HFF-Myc (cell line): Measurements from ENCODE around the gene RGMA.

Source experiments
- DNase-seq: peaks from one replicate; pipeline ENCODE4 v3.0.0-alpha.2; 2011; ENCODE audit warnings: low read depth; ENCODE audit errors: extremely low read depth
- H3K4me3 ChIP-seq: replicated peaks from 2 replicates; pipeline ENCODE4 v1.5.1; 2011; ENCODE audit warnings: low read depth, mild to moderate bottlenecking, control low read depth, low read length
- TF ChIP-seq, protein P1 (sequence below): IDR thresholded peaks from 2 replicates; pipeline ENCODE4 v1.5.1; 2012; ENCODE audit warnings: mild to moderate bottlenecking, low read depth, low read length, control low read depth; ENCODE audit errors: missing control alignments

The RGMA gene

DNA sequence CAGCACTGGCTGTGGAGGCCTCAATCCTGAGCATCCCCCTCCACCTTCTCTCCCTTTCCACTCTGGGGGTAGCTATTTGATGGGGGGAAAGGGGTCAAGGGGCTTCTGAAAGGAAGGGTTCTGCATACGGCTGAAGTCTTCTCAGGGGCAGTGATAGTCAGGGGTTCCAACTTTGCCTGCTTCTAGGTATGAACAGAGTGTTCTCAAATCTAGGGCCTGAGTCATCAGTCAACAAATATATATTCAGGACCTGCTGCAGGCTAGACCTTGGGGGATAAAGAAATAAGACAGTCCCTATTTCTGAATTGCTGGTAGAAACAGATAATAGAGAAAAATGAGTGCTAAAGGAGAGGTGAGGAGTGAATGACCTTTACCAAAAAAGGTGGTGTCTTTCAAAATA is 12.8 kb downstream of the RGMA start:
- H3K4me3 ChIP-seq = no peak overlapping the region
- TF ChIP-seq, protein P1, sequence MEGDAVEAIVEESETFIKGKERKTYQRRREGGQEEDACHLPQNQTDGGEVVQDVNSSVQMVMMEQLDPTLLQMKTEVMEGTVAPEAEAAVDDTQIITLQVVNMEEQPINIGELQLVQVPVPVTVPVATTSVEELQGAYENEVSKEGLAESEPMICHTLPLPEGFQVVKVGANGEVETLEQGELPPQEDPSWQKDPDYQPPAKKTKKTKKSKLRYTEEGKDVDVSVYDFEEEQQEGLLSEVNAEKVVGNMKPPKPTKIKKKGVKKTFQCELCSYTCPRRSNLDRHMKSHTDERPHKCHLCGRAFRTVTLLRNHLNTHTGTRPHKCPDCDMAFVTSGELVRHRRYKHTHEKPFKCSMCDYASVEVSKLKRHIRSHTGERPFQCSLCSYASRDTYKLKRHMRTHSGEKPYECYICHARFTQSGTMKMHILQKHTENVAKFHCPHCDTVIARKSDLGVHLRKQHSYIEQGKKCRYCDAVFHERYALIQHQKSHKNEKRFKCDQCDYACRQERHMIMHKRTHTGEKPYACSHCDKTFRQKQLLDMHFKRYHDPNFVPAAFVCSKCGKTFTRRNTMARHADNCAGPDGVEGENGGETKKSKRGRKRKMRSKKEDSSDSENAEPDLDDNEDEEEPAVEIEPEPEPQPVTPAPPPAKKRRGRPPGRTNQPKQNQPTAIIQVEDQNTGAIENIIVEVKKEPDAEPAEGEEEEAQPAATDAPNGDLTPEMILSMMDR = no peak
- DNase-seq = no peak

DNA sequence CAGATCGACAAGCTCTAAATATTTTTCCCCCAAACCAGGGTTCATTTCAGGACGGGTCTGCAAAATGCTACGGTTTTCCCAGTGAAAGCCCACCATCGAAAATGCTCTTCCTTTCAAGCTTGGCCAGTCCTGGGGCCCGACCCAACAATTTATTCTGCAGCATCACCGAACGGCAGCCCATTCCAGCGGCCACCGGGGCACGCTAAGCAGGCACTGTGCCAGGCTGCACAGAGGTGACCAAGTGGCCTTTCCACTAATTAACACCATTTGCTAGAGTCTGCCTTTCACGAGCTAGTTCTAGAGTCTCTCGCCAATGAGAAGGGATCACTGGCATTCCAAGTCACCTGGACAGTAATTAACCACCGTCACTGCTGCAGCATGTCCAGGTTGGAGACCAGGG is 14.4 kb downstream of the RGMA start:
- no peak overlapping the region for H3K4me3 ChIP-seq
- TF ChIP-seq, protein P1 = no peak
- no peak for DNase-seq

DNA sequence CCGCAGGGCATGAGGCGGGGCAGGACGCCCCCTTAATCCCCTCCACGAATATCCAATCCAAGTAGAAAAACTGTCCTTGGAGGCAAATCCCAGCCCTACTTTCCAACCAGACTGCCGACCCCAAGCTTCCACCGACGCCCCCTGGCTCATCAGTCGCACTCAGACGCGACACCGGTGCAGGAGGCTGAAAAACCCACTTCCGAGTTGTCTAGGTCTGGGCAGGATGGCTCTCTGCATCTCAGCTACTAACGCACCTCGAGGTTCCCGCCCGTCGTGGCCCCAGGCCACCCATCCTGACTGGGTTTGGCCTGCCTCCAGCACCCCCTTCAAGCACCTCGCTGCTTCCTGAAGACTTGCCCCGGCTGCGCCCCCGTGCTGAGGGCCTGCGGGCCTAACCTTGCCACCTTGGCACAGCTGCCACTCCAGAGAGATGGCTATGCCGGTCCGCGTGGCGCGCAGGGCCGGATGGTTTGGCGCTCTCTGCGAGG is 15.5 kb downstream of the RGMA start:
- no peak for DNase-seq
- TF ChIP-seq, protein P1 = no peak
- H3K4me3 ChIP-seq = no peak overlapping the region

DNA sequence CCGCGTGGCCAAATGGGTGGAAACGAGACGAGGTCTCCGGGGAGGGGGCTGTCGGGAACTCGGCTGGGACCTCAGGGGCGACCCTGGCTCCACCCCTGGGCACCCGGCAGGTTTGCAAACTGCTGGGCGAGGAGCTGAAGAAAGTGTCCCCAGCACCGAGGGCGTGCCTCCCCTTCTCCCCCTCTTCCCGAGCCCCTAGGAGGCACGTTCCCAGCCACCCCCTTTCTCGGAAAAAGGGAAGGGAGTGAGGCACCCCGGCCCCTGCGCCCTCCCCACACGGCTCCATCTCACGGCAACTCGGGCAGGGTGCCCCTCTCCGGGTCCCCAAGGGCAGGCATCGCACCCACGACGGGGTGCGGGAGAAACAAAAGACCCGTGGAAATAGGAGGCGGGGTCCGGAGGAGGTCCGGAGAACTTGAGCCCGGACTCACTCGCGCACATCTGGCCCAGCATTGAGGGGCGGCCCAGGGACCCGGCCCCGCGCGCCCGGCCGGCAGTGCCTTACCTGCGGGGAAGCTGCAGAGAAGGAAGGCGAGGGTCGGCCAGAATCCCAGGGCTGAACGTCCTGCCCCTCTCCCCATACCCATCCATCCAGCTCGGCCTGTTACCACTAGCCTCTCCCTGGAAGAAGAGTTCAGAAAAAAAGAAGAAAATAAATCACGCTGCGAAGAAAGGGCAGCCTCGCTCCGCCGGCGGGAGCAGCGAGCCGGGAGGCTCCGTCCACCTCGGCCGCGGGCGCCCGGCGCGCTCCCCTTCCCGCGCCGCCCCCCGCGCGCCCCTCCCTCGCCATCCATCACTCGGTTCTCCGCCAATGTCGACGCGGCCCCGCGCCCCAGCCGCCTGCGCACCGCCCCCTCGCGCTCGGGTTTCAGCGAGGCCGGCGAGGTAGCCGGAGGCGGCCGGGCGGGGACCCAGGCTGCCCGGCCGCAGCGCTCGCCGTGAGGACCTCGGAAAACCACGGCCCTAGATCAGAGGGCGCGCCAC is 16.3 kb downstream of the RGMA start:
- TF ChIP-seq, protein P1 = no peak
- peak overlapping the region; percentile 68 for H3K4me3 ChIP-seq
- DNase-seq = no peak

DNA sequence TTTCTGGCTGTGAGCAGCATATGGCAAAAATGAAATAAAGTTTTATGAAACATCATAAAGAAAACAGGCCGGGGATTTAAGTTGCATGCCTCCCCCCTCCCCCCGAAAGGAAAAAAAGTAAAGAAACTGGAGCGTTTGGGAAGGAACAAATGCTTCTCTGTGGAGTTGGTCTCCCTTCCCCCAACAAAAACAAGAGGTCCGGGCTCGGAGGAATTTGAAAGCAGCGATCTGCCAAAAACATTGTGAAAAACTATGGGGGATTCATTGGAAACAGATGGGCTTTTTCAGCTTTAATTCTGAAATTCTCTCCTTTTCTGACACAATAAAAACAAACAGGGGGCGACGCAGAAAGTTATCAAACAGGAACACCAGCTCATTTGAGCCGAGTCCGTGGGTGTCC is 17.0 kb downstream of the RGMA start:
- TF ChIP-seq, protein P1 = no peak
- H3K4me3 ChIP-seq = peak overlapping the region; percentile 68
- no peak for DNase-seq

DNA sequence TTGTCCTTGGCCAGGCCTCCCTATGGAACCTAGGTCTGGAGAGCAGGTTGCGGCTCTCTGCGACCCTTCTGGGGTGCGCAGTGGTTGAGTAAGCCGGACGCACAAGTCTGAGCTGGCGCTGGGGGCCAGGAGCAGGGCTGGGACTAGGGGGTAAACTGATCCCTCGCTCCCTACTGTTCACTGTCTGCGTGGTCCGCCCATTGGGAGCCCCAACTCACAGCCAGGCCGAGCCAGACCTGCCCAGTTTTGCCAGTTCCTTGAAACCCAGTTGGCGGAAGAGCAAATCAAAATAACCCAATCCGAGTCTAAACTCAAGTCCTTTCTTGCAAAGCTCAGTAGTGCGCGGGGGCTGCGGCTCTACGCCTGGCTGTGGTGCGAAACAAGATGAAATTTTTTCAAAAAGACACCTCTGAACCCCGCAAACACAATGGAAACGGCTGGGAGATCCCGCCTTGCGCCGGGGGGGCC is 17.5 kb downstream of the RGMA start:
- DNase-seq = no peak
- peak overlapping the region; percentile 68 for H3K4me3 ChIP-seq
- TF ChIP-seq, protein P1 = no peak
